Upper lobe of left lung (tissue), 6 donors: ENCODE data around the gene CBFA2T3. TPM values are rescaled to one million over a fixed set of nuclear protein-coding genes. Genes with fewer than 3 reads are reported as not detected.
A peak's percentile ranks its signal among the peaks of the same experiment; 100 is the strongest.

Experiments
- ATAC-seq, 2 donors: fragments of 200-7000 bp; cut with Tn5 transposase; one replicate each; pipeline ENCODE4 v1.9.1; 2022; ENCODE audit warnings: mild to moderate bottlenecking in 2 of 2, moderate library complexity in 2 of 2; ENCODE audit not compliant: low FRiP score in 2 of 2
- DNase-seq, 2 donors: peaks; one replicate each; pipeline ENCODE4 v3.0.0-alpha.2; 2019 to 2020
- H3K27ac ChIP-seq, 4 donors: fragments of 200-600 bp; sonication (generic); one replicate each; pipeline ENCODE4 v1.5.1; 2016 to 2019
- H3K27me3 ChIP-seq, 4 donors: fragments of 200-600 bp; sonication (generic); one replicate each; pipeline ENCODE4 v1.5.1; 2017 to 2019
- H3K36me3 ChIP-seq, 4 donors: fragments of 200-600 bp; sonication (generic); one replicate each; pipeline ENCODE4 v1.5.1; 2016 to 2019
- H3K4me1 ChIP-seq, 4 donors: fragments of 200-600 bp; sonication (generic); one replicate each; pipeline ENCODE4 v1.5.1; 2018 to 2019
- H3K4me3 ChIP-seq, 4 donors: fragments of 200-600 bp; sonication (generic); one replicate each; pipeline ENCODE4 v1.5.1; 2017 to 2019; ENCODE audit warnings: mild to moderate bottlenecking in 2 of 4, moderate library complexity in 1 of 4
- H3K9me3 ChIP-seq, 4 donors: fragments of 200-600 bp; sonication (generic); one replicate each; pipeline ENCODE4 v1.5.1; 2018 to 2019
- EP300 ChIP-seq, 4 donors: sonication (generic); formaldehyde crosslinking; IDR thresholded peaks; one replicate each; pipeline ENCODE4 v1.5.1; 2017; ENCODE audit warnings: antibody characterized with exemption in 4 of 4, control low read depth in 2 of 4
- POLR2A ChIP-seq, 4 donors: fragments of 450-650 bp; IDR thresholded peaks; one replicate each; pipeline ENCODE4 v1.5.1; 2016 to 2017; ENCODE audit warnings: antibody characterized with exemption in 4 of 4, mild to moderate bottlenecking in 2 of 4
- POLR2AphosphoS5 ChIP-seq, 2 donors: sonication (generic); formaldehyde crosslinking; IDR thresholded peaks; one replicate each; pipeline ENCODE4 v1.5.1; 2017; ENCODE audit warnings: antibody characterized with exemption in 2 of 2
- WGBS, 2 donors: methylation state at CpG; one replicate each; pipeline ENCODE4 v1.1.5; 2017 to 2018; 5-methylcytosine and 5-hydroxymethylcytosine counted together
- total RNA-seq, 6 donors: library from RNA; depleted of rRNA in 4 of 6; stranded (reverse); fragments of >200 nt in 4 of 6; gene quantifications; one replicate each; pipeline versions ENCODE4 v1.1.0 to v1.2.1, GENCODE V29; 2016 to 2021
- TF ChIP-seq, protein P1 (sequence below), 6 experiments: fragments of 450-650 bp in 4 of 6; fragments of 200-600 bp in 2 of 6; sonication (generic) in 2 of 6; IDR thresholded peaks; one replicate each; pipeline ENCODE4 v1.5.1; 2016 to 2019; ENCODE audit warnings: antibody characterized with exemption in 6 of 6
- donor health status: DM: no; HTN: no; CAD: no; lungs with moderate emphysema.
- donor health status: DM: no; HTN: yes; CAD: no; lungs with severe emphysema.

The CBFA2T3 gene
- total RNA-seq, 6 donors from 2014 or later = 2.7 to 33.5 (median 15.2) TPM

DNA sequence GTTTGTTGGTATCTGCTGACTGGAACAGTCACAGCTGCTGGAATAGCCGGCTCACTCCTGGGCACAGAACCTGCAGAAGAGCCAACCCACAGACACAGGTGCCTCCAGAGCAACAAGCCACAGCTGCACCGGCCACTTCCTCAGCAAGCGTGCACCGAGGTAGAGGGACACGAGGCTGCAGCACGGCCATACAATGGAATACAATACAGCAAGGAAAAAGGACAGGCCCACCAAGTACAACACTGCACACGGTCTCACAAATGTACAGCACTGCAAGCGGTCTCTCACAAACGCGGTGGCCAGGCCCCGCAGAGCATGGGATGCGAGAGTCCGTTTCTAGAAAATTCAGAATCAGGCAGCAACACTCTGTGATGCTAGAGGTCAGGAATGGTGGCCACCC is 63.1 kb downstream of the CBFA2T3 start:
- H3K9me3 ChIP-seq = no peaks in the 10 kb centered on the region
- WGBS, 2 donors = 96% methylated on average over 13 of the region's 13 CpGs
- H3K4me3 ChIP-seq = no peak overlapping the region
- peak in 1 of 2 donors; percentile 37 for DNase-seq
- H3K27ac ChIP-seq = no peak overlapping the region
- no peak for TF ChIP-seq POLR2A (IDR thresholded peaks at IDR 0.05)
- TF ChIP-seq, protein P1, sequence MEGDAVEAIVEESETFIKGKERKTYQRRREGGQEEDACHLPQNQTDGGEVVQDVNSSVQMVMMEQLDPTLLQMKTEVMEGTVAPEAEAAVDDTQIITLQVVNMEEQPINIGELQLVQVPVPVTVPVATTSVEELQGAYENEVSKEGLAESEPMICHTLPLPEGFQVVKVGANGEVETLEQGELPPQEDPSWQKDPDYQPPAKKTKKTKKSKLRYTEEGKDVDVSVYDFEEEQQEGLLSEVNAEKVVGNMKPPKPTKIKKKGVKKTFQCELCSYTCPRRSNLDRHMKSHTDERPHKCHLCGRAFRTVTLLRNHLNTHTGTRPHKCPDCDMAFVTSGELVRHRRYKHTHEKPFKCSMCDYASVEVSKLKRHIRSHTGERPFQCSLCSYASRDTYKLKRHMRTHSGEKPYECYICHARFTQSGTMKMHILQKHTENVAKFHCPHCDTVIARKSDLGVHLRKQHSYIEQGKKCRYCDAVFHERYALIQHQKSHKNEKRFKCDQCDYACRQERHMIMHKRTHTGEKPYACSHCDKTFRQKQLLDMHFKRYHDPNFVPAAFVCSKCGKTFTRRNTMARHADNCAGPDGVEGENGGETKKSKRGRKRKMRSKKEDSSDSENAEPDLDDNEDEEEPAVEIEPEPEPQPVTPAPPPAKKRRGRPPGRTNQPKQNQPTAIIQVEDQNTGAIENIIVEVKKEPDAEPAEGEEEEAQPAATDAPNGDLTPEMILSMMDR (IDR thresholded peaks at IDR 0.05) = no peak
- TF ChIP-seq EP300 (IDR thresholded peaks at IDR 0.05) = no peak
- no peak for TF ChIP-seq POLR2AphosphoS5 (IDR thresholded peaks at IDR 0.05)
- no peak for ATAC-seq
- H3K4me1 ChIP-seq = peaks cover 0 to 15% (median 12%) of the 10 kb centered on the region in 4 donors
- H3K36me3 ChIP-seq = no peaks in the 10 kb centered on the region
- no peaks in the 10 kb centered on the region for H3K27me3 ChIP-seq

DNA sequence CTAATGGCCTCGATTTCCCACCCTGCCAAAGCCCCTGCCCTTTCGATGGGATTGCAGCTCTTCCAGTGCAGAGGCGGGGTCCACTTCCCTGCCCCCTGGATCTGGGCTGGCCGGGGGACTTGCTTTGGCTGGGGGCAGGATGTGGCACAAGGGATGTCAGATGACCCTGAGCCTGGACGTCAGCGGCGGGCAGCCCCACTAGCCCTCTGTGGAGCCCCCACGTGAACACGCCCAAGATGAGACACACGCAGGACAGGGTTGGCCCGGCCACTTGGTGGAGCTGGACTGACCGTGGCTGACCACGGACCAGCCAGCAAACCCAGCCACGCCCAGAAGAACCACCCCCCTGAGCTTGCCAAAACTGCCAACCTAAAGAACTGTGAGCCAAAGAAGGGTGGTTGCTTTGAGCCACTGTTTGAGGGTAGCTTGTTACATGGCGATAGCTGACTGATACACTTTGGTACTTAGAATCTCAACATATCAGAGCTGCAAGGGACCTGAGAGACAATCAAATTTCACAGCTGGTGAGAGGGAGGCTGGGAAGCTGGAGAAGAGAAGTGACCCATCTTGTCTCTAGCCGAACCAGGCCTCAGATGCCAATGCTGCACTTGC is 63.9 kb downstream of the CBFA2T3 start:
- 91 to 96% methylated on average over 11 to 12 of the region's 16 CpGs for WGBS, 2 donors
- H3K27me3 ChIP-seq = no peaks in the 10 kb centered on the region
- no peak overlapping the region for H3K27ac ChIP-seq
- TF ChIP-seq POLR2A (IDR thresholded peaks at IDR 0.05) (no peak), EP300 (IDR thresholded peaks at IDR 0.05) (no peak), POLR2AphosphoS5 (IDR thresholded peaks at IDR 0.05) (no peak)
- TF ChIP-seq, protein P1 (IDR thresholded peaks at IDR 0.05) = no peak
- no peak overlapping the region for H3K4me3 ChIP-seq
- ATAC-seq = no peak
- H3K9me3 ChIP-seq = no peaks in the 10 kb centered on the region
- peak in 1 of 2 donors; percentile 67 for DNase-seq
- no peaks in the 10 kb centered on the region for H3K36me3 ChIP-seq
- H3K4me1 ChIP-seq = peaks cover 0 to 15% (median 12%) of the 10 kb centered on the region in 4 donors

GRCh38 chr16:88912556-88912955 is 64.5 kb downstream of the CBFA2T3 start:
- Histone ChIP-seq H3K9me3 (no peaks in the 10 kb centered on the region), H3K36me3 (no peaks in the 10 kb centered on the region), H3K4me1 (peaks cover 0 to 15% (median 12%) of the 10 kb centered on the region in 4 donors), H3K27me3 (no peaks in the 10 kb centered on the region), H3K27ac (no peak overlapping the region), H3K4me3 (no peak overlapping the region)
- DNase-seq = peak in 1 of 2 donors; percentile 60
- TF ChIP-seq EP300 (IDR thresholded peaks at IDR 0.05) (no peak), POLR2A (IDR thresholded peaks at IDR 0.05) (no peak), POLR2AphosphoS5 (IDR thresholded peaks at IDR 0.05) (no peak)
- TF ChIP-seq, protein P1 (IDR thresholded peaks at IDR 0.05) = no peak
- WGBS, 2 donors = 78 to 79% methylated on average over 12 to 15 of the region's 15 CpGs
- ATAC-seq = no peak

DNA sequence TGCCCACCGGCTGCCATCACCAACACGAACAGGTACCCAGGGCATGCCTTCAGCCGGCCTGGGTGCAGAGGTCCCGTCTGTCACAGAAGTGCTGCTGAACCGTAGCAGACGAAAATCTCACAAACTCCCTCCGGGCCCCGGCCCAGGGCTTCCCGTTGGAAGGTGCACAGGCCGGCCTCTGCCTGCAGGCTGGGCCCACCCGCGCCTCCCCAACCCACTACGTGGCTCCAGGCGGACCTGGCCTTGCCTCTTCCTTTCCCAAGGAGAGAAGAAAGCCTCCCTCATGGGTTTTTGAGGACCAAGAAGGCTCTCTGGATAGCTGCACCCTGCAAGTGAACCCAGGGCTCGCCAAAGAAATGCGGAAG is 65.1 kb downstream of the CBFA2T3 start:
- Histone ChIP-seq H3K36me3 (no peaks in the 10 kb centered on the region), H3K4me3 (no peak overlapping the region), H3K27me3 (no peaks in the 10 kb centered on the region), H3K4me1 (peaks cover 0 to 15% (median 12%) of the 10 kb centered on the region in 4 donors), H3K9me3 (no peaks in the 10 kb centered on the region), H3K27ac (no peak overlapping the region)
- ATAC-seq (no peak), DNase-seq (peak in 1 of 2 donors; percentile 72)
- 86 to 94% methylated on average over 2 to 13 of the region's 16 CpGs for WGBS, 2 donors
- TF ChIP-seq POLR2A (IDR thresholded peaks at IDR 0.05) (no peak), POLR2AphosphoS5 (IDR thresholded peaks at IDR 0.05) (no peak), EP300 (IDR thresholded peaks at IDR 0.05) (no peak)
- TF ChIP-seq, protein P1 (IDR thresholded peaks at IDR 0.05) = no peak
